ENCODE measurements around the gene TMEM273. TPM values are rescaled to one million over a fixed set of nuclear protein-coding genes. Genes with fewer than 3 reads are reported as not detected.

The TMEM273 gene
- total and polyA plus RNA-seq, 8 donors, result 0.89 to 72.9 (median 5.9) TPM

DNA sequence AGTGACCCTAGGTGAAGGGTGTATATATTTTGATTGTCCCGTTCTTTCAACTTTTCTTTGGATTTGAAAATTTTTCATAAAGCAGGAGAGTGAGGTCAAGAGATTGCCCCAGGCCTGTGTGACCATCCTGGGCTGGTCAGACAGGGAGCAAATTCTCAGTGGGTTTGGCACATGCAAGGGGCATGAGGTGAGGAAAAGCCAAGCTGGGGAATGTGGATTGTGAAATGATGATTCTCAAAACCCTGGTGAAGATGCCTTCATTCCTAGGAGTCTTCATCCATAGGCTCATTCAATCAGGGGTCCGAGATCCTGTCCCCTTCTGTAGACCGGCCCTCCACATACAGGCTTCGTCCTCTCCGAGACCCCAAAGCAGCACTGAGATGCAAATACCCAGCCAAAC is 27.4 kb downstream of the TMEM273 start:
- no peaks in the 10 kb centered on the region for H3K4me1 ChIP-seq
- DNase-seq, result no peak
- WGBS, 5 donors, result 85 to 89% (median 85%) methylated on average over 5 of the region's 5 CpGs
- peaks cover 0 to 4% (median 0%) of the 10 kb centered on the region in 3 donors for H3K27me3 ChIP-seq
- TF ChIP-seq POLR2A (IDR thresholded peaks at IDR 0.05) (no peak), POLR2AphosphoS5 (IDR thresholded peaks at IDR 0.05) (no peak), CTCF (IDR thresholded peaks at IDR 0.05) (no peak), EP300 (IDR thresholded peaks at IDR 0.05) (no peak)
- no peaks in the 10 kb centered on the region for H3K9me3 ChIP-seq
- H3K4me3 ChIP-seq, result no peak overlapping the region
- H3K36me3 ChIP-seq, result peaks cover 0 to 4% (median 0%) of the 10 kb centered on the region in 4 donors
- H3K27ac ChIP-seq, result no peak overlapping the region
- intact Hi-C loops (cut with DNase I; ENCODE audit: low total_unique reads), result loop anchor here (10.0 kb wide), 1 partner anchor 176 kb away; no protein-coding TSS in a partner anchor

DNA sequence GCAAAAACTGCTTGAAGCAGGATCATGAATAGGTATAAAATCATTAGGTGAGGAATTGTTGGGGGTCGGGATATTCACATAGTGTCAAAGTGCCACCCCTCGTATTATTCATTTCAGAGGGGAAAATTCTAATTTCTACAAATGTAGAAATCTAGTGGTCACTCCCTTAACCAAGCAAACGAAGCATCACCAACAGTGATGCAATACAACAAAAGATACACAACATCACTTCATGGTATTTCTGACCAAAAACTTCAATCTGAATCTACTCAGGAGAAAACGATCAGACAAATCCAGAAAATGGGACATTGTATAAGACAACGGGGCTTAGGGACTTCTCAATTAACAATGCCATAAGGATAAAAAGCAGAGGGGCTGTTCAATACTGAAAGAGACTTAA is 28.1 kb downstream of the TMEM273 start:
- Histone ChIP-seq H3K4me3 (no peak overlapping the region), H3K4me1 (no peaks in the 10 kb centered on the region), H3K27me3 (peaks cover 0 to 4% (median 0%) of the 10 kb centered on the region in 3 donors), H3K9me3 (no peaks in the 10 kb centered on the region), H3K36me3 (peaks cover 0 to 1% (median 0%) of the 10 kb centered on the region in 4 donors), H3K27ac (no peak overlapping the region)
- TF ChIP-seq POLR2A (IDR thresholded peaks at IDR 0.05) (no peak), EP300 (IDR thresholded peaks at IDR 0.05) (no peak), CTCF (IDR thresholded peaks at IDR 0.05) (no peak), POLR2AphosphoS5 (IDR thresholded peaks at IDR 0.05) (no peak)
- no peak for DNase-seq
- 83 to 85% (median 85%) methylated on average over 5 of the region's 5 CpGs for WGBS, 5 donors
- intact Hi-C loops (cut with DNase I; ENCODE audit: low total_unique reads), result loop anchor here (10.0 kb wide), 1 partner anchor 175 kb away; no protein-coding TSS in a partner anchor

DNA sequence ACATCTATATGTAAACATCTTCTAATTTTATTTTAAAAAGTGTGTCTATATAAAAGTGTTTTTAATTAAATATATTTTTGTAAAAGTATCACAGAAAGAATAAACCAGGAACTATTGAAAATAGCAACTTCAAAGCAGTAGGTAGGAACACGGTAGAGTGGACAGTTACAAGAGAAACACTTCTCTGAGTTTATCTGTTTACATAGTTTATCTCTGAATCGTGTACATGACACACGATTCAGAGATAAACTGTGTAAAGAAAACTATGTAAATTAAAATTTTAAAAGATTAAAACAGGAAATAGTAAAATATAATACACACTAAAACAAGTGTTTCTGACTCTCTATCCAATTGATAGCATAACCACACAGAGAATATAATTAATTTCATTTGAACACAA is 29.3 kb downstream of the TMEM273 start:
- Histone ChIP-seq H3K9me3 (no peaks in the 10 kb centered on the region), H3K4me3 (no peak overlapping the region), H3K4me1 (no peaks in the 10 kb centered on the region), H3K36me3 (no peaks in the 10 kb centered on the region), H3K27ac (no peak overlapping the region), H3K27me3 (peaks cover 0 to 4% (median 0%) of the 10 kb centered on the region in 3 donors)
- 21 to 32% (median 25%) methylated on average over 3 of the region's 3 CpGs for WGBS, 5 donors
- DNase-seq, result no peak
- intact Hi-C loops (cut with DNase I; ENCODE audit: low total_unique reads), result no loop called here
- TF ChIP-seq POLR2AphosphoS5 (IDR thresholded peaks at IDR 0.05) (no peak), CTCF (IDR thresholded peaks at IDR 0.05) (no peak), POLR2A (IDR thresholded peaks at IDR 0.05) (no peak), EP300 (IDR thresholded peaks at IDR 0.05) (no peak)

- TF ChIP-seq CTCF (IDR thresholded peaks at IDR 0.05) (no peak), POLR2A (IDR thresholded peaks at IDR 0.05) (no peak), EP300 (IDR thresholded peaks at IDR 0.05) (no peak), POLR2AphosphoS5 (IDR thresholded peaks at IDR 0.05) (no peak)
- H3K4me1 ChIP-seq, result no peaks in the 10 kb centered on the region
- no peak overlapping the region for H3K27ac ChIP-seq
- H3K4me3 ChIP-seq, result no peak overlapping the region
- H3K36me3 ChIP-seq, result no peaks in the 10 kb centered on the region
- peaks cover 0 to 4% (median 0%) of the 10 kb centered on the region in 3 donors for H3K27me3 ChIP-seq
- DNase-seq, result no peak
- intact Hi-C loops (cut with DNase I; ENCODE audit: low total_unique reads), result no loop called here
- WGBS, 5 donors, result 56 to 71% (median 60%) methylated on average over 7 of the region's 7 CpGs
- H3K9me3 ChIP-seq, result no peaks in the 10 kb centered on the region
Observed at GRCh38 chr10:49158404-49158803, 29.8 kb downstream of the TMEM273 start.

Measured in stomach (tissue), 9 donors.